Activated naive CD8-positive, alpha-beta T cell treated with anti-CD3 and anti-CD28 coated beads, Interleukin-2, amount 50 U/mL, for 24 hours (primary cell): Measurements from ENCODE around the gene PPARD.
A peak's percentile ranks its signal among the peaks of the same experiment; 100 is the strongest.
"Not testable (repeated sequence)": the region's sequence is repeated elsewhere in the genome, so short reads cannot be mapped to it uniquely, and the experiment has no call there.

Experiments
- ATAC-seq: fragments of 150-1000 bp; cut with Tn5 transposase; one replicate; pipeline ENCODE4 v1.10.0; 2021
- DNase-seq: peaks from one replicate; pipeline ENCODE4 v3.0.0; 2021
- H3K27ac Mint-ChIP-seq: one replicate; pipeline ENCODE4 v1.8.0; 2021; ENCODE audit warnings: mild to moderate bottlenecking, mixed read lengths
- H3K27me3 Mint-ChIP-seq: one replicate; pipeline ENCODE4 v1.8.0; 2021; ENCODE audit warnings: mixed read lengths
- H3K36me3 Mint-ChIP-seq: one replicate; pipeline ENCODE4 v1.8.0; 2021; ENCODE audit warnings: low read depth, mixed read lengths
- H3K4me1 Mint-ChIP-seq: one replicate; pipeline ENCODE4 v1.8.0; 2021; ENCODE audit warnings: mixed read lengths
- H3K4me3 Mint-ChIP-seq: one replicate; pipeline ENCODE4 v1.8.0; 2021; ENCODE audit warnings: mild to moderate bottlenecking, moderate library complexity, mixed read lengths
- H3K9me3 Mint-ChIP-seq: one replicate; pipeline ENCODE4 v1.8.0; 2021; ENCODE audit warnings: mixed read lengths

PPARD gene

DNA sequence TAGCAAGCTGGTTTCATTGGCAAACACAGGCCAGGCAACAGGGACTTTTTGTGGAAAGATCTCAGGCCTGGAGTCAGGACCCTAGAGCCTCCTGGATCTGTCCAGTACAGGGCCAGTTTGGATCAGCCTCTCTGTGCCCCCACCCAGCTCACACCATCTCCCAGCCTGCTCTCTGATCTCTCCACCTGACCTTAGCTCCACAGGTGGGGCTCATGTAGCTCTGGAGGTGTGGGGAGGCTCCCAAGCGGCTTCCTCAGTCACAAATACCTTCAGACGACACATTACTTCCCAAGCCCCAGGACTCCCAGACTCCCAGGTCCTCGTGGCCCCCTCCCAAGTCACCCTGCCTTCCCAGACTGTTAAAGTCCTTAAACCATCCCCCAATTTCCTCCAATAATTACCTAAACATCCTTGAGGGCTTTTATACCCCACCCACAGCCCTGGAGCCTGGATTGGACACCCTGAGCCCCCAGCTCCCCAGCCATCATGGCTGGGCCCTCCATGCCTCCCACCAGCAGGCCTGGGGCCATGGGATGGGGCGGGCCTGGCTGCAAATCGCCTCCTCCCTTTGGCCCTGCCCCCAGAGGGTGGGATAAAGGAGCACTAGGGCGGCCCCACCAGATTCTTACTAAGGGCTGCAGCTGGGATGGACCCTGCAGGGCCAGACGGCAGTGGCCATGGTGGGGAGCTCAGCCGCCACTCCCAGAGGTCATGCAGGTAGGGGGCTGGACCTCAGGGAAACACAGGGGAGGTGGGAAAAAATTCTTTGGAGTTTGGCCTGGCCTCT is 93.9 kb downstream of the PPARD start:
- no peak for ATAC-seq
- Mint-ChIP-seq H3K4me3 (no peak overlapping the region), H3K27me3 (no peaks in the 10 kb centered on the region), H3K9me3 (no peaks in the 10 kb centered on the region), H3K36me3 (no peaks in the 10 kb centered on the region), H3K4me1 (no peaks in the 10 kb centered on the region), H3K27ac (no peak overlapping the region)
- no peak for DNase-seq

DNA sequence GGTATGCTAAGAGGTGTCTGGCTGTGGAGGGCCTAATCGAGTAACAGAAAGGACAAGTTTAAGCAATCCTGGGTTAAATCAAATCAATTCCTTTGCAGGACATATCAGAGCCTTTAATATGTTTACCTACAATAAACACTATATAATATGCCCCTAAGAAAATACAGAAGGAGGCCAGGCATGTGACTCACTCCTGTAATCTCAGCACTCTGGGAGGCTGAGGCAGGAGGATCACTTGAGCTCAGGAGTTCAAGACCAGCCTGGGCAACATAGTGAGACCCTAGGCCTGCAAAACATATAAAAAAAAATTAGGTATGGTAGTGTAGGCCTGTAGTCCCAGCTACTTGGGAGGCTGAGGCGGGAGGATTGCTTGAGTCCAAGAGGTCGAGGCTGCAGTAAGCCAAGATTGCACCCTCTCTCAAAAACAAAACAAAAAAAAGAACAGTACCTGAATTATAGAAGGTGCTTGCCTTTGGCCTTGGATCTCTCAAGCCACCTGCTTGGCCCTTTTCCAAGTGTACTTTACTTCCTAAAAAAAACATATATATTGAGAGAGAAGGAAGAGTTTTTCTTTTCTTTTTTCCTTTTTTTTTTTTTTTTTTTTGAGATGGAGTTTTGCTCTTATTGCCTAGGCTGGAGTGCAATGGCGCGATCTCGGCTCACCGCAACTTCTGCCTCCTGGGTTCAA is 96.2 kb downstream of the PPARD start:
- not testable (repeated sequence) for H3K27me3 Mint-ChIP-seq, H3K27ac Mint-ChIP-seq, ATAC-seq, H3K36me3 Mint-ChIP-seq, H3K4me1 Mint-ChIP-seq, H3K9me3 Mint-ChIP-seq, DNase-seq, H3K4me3 Mint-ChIP-seq

DNA sequence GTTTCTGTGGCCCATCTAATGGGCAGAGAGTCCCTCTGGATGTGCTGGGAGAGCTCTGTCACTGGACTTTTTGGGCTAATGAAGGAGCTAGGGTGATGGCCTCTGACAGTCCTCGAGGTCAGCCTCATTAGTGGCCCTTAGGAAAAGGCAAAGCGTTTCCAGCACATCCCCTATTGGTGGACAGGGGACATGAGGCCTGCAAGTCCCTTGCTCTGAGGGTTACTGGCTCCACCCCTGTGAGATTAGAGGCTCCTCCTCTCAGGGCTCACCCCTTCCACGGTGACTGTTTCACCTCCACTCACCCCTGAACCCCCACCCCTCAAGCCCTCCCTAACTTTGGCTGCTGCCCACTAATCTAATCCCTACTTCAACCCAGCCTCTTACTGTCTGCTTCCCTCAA is 97.0 kb downstream of the PPARD start:
- Mint-ChIP-seq H3K27ac (no peak overlapping the region), H3K36me3 (no peaks in the 10 kb centered on the region), H3K4me1 (no peaks in the 10 kb centered on the region), H3K9me3 (no peaks in the 10 kb centered on the region), H3K27me3 (no peaks in the 10 kb centered on the region), H3K4me3 (no peak overlapping the region)
- ATAC-seq, result no peak
- no peak for DNase-seq

DNA sequence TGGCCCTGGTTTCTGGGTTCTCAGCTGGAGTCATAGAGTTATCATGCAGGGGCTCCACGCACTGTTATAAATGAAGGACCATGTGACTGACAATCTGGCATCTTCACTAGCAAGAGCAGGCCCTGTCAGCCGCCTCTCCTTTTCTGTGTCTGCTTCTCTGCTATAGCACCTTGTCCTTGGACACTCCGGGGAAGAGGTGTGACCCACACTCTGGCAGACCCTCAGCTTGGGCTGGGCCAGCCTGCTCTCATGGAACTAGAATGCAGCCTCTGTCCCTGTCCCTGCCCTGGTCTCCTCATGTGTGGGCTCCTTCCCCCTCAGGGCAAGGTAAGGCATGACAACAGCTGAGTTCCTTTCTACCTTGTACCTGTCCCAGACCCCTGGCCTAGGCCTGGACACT is 98.8 kb downstream of the PPARD start:
- Mint-ChIP-seq H3K27me3 (no peaks in the 10 kb centered on the region), H3K4me3 (no peak overlapping the region), H3K9me3 (no peaks in the 10 kb centered on the region), H3K36me3 (no peaks in the 10 kb centered on the region), H3K4me1 (no peaks in the 10 kb centered on the region), H3K27ac (no peak overlapping the region)
- ATAC-seq (no peak), DNase-seq (no peak)

DNA sequence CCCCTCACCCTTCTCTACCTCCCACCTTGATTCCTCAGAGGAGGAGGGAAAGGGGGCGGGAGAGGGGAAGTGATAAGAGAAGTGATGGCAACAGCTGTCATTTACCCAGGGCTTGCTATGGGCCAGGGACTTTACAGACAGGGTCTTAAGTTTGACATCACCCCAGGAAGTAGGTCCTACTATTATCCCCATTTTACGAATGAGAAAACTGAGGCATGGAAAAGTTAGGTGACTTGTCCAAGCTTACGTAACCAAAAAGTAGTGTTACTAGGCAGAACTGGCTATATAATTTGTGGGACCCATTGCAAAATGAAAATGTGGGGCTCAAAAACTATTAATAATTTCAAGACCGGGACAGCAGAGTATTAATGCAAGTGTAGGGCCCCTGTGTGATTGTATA is 99.3 kb downstream of the PPARD start:
- DNase-seq (no peak), ATAC-seq (no peak)
- Mint-ChIP-seq H3K4me3 (no peak overlapping the region), H3K36me3 (no peaks in the 10 kb centered on the region), H3K27me3 (no peaks in the 10 kb centered on the region), H3K4me1 (no peaks in the 10 kb centered on the region), H3K9me3 (no peaks in the 10 kb centered on the region), H3K27ac (no peak overlapping the region)

DNA sequence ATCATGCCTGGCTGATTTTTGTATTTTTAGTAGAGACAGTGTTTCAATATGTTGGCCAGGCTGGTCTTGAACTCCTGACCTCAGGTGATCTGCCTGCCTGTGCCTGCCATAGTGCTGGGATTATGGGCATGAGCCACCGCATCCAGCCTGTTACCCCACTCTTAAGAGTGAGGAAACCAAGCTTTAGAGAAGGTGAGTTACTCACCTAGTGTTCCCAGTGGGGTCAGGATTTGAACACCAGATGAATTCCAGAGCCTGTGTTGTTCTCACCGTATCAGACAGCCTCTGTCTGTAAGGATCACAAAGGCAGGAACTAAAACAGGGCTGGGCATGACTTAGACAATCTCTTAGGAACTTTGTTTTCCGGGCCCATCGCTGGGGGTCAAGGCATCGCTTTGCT is 100.3 kb downstream of the PPARD start:
- Mint-ChIP-seq H3K27me3 (no peaks in the 10 kb centered on the region), H3K4me3 (no peak overlapping the region), H3K4me1 (no peaks in the 10 kb centered on the region), H3K9me3 (no peaks in the 10 kb centered on the region), H3K36me3 (no peaks in the 10 kb centered on the region), H3K27ac (no peak overlapping the region)
- ATAC-seq (no peak), DNase-seq (no peak)

DNA sequence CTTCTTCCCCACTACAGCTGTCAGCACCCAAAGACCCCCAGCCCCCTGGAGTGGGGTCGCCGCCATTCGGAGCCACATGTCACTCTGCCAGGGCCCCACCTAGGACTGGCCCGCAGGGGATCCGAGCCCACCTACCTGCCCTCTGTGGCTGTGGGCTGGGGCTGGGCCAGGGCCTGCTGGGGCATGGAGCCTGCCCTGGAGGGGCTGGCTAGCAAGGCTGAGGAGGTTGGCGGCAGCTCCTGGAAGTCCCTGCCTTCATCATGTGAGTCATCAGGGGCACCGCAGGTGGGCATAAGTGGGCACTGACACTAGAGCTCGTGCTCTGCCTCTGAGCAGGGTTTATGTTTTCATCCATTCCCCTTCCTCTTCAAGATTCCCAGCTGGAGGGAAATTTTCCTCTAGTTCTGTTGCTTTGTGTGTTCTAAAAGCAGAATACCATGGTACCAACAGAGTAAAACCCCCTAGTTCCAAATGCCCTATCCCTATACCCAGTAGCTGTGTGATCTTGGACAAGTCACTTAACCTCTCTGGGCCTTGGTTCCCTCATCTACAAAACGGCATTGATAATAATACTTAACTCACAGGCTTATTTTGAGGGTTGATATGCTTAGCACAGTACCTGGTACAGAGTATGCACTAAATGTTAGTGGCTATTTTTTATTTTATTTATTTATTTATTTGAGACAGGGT is 101.1 kb downstream of the PPARD start:
- Mint-ChIP-seq H3K36me3 (no peaks in the 10 kb centered on the region), H3K27me3 (no peaks in the 10 kb centered on the region), H3K27ac (no peak overlapping the region), H3K4me3 (no peak overlapping the region), H3K4me1 (no peaks in the 10 kb centered on the region), H3K9me3 (no peaks in the 10 kb centered on the region)
- no peak for DNase-seq
- ATAC-seq, result no peak

DNA sequence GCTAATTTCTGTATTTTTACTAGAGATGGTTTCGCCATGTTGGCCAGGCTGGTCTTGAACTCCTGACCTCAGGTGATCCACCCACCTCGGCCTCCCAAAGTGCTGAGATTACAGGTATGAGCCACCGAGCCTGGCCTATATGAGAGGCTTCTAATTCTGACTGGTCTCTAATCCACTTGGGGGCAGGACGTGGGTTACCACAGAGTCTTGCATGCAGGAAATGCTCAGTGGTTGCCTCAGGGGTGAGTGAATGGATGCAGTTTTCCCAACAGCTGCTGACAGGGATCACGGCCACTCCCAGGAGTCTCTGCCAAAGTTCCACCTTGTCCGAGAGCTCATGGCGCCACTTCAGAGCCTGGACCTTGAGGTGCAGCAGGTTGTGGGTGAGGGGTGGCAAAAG is 103.3 kb downstream of the PPARD start:
- Mint-ChIP-seq H3K9me3 (no peaks in the 10 kb centered on the region), H3K4me3 (no peak overlapping the region), H3K4me1 (peaks cover 2% of the 10 kb centered on the region), H3K36me3 (no peaks in the 10 kb centered on the region), H3K27ac (no peak overlapping the region), H3K27me3 (no peaks in the 10 kb centered on the region)
- no peak for ATAC-seq
- no peak for DNase-seq

DNA sequence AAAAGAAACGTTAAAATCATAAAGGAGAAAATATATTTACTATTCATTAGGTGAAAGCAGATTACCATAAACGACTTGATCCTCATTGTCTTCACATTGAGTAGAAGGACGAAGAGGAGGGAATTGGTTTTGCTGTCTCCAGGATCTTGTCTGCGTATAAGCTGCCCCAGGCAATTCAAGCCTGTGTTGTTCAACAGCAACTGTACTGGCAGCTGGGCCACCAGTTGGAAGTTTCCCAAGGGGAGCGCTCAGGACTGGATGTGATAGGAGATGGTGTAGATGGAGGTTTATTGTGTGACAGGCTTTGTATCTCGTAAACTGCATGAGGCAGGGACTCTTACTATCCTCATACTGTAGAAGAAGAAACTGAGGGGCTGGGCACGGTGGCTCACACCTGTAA is 105.8 kb downstream of the PPARD start:
- Mint-ChIP-seq H3K4me3 (no peak overlapping the region), H3K36me3 (no peaks in the 10 kb centered on the region), H3K9me3 (no peaks in the 10 kb centered on the region), H3K27me3 (no peaks in the 10 kb centered on the region), H3K27ac (no peak overlapping the region), H3K4me1 (peaks cover 17% of the 10 kb centered on the region)
- ATAC-seq (no peak), DNase-seq (no peak)

DNA sequence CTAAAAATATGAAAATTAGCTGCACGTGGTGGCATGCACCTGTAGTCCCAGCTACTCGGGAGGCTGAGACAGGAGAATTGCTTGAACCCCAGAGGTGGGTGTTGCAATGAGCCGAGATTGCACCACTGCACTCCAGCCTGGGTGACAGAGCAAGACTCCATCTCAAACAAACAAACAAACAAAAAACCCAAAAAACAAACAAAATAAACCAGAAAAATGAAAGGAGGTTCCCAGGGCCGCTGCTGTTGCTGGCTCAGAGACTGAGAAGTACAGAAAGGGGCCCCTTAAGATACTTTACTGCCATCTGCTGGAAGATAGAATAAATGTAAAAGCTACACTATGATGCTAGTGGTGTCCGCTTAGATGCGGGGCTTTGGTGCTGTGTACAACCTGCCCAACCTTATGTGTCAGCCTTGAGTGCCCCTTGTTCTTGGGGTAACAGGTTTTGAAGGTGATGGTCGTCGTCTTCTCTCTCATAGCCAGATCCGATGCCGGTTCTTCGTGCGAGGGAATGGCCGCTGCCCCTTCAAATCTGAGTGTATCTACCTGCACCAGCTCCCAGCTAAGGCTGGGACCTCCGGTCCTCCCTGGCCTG is 107.0 kb downstream of the PPARD start:
- Mint-ChIP-seq H3K4me3 (no peak overlapping the region), H3K9me3 (no peaks in the 10 kb centered on the region), H3K4me1 (peaks cover 26% of the 10 kb centered on the region), H3K36me3 (peaks cover 2% of the 10 kb centered on the region), H3K27me3 (no peaks in the 10 kb centered on the region), H3K27ac (no peak overlapping the region)
- DNase-seq (peak; percentile 18), ATAC-seq (peak; percentile 80)

DNA sequence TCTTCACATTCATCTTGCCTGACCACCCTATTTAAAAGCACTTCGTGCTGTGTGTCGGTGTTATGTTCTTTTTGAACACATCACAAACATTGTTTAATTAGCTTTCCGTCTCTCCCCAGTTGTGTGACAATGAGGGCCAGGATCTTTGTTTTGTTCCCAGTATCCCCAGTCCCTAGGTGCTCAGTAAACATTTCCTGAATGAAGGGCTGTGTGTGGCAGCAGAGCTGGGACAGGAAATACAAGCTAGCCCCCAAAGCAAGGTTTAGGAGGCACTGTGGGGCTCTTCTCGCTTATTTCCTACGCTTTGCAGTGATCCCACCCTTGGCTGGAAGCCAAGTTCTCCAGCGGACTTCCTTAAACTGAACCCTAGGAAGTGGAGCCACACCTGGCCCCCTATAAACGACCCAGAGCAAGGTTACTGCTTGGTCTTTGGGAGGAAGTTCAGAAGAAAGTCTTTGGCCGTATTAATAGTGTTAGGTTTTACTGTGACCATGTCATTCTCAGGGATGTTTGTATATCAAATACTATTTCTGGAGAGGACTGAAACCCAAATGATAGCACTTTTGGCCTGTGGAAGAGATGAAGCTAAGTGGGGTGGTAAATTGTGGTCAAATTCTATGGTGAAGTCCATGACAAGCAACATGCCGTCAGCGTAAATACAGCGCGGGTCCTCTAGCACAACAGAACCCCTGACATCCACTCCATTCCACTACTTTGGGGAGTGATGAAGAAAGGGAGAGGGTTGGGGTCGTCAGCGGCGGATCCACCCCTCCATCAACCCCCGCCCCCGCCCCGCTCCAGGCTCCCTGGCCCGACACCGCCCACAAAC is 109.2 kb downstream of the PPARD start:
- no peak for DNase-seq
- Mint-ChIP-seq H3K9me3 (no peaks in the 10 kb centered on the region), H3K36me3 (peaks cover 15% of the 10 kb centered on the region), H3K27ac (peak overlapping the region; percentile 68), H3K4me3 (peak overlapping the region; percentile 76), H3K4me1 (peaks cover 30% of the 10 kb centered on the region), H3K27me3 (no peaks in the 10 kb centered on the region)
- ATAC-seq, result no peak

DNA sequence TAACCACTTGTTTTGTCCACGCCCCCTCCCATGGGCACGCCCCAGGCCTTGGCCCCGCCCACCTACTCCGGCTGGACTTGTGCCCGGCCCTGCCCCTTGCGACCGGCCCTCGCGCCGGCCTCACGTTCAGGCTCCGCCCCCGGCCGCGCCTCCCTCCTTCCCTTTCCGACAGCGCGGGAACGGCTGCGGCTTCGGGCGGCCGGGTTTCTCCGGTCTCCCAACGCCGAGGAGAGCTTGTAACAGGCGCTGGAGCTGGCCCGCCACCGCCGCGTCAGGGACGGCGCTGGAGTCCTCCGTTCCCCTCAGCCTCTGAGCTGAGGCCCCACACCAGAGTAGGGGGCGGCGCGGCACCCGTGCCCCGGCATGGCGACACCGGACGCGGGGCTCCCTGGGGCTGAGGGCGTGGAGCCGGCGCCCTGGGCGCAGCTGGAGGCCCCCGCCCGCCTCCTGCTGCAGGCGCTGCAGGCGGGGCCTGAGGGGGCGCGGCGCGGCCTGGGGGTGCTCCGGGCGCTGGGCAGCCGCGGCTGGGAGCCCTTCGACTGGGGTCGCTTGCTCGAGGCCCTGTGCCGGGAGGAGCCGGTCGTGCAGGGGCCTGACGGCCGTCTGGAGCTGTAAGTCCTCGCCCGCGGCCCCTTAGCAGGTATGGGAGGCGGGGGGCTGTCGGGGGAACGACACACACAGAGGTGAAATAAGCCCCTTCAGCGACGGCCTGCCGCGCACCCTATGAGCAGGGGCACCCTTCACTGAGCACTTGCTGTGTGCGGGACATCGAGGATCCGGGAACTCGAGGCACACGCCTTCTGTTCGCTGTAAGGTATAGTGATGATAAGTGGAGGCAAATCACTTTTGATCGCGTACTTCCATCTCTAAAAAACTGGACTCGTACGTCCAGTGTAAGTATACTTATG is 110.1 kb downstream of the PPARD start, which contains the start of gene FANCE:
Gene FANCE, plus strand, starts transcription at position 156 of the 908 bp plus-strand sequence. Its CDS starts 208 bp downstream, at position 364.
- Mint-ChIP-seq H3K4me3 (peak within 1 kb of the TSS; percentile 86), H3K4me1 (peaks cover 30% of the 10 kb centered on the region), H3K36me3 (peaks cover 15% of the 10 kb centered on the region), H3K27me3 (no peaks in the 10 kb centered on the region), H3K27ac (peak within 1 kb of the TSS; percentile 82), H3K9me3 (no peaks in the 10 kb centered on the region)
- peak; percentile 83 for ATAC-seq
- DNase-seq, result peak; percentile 97

DNA sequence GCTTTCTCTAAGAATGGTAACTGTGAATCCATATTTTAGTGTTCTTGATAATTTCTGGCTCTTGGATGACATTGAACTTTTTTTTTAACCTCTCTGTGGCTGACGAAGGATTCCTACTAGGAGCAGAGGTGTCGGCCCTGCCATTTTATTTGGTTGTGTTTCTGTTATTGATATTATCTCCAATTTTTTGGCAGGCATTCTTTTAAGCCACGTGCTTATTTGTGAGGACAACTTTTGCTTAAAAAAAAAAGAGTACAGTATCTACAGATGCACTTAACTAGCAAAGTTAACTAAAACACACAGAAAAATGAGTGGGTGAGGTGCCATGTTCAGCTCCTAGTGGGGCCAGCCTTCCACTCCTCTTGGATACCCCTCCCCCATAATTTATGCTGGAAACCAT is 110.9 kb downstream of the PPARD start:
- Mint-ChIP-seq H3K4me3 (peak overlapping the region; percentile 86), H3K27me3 (no peaks in the 10 kb centered on the region), H3K27ac (peak overlapping the region; percentile 82), H3K36me3 (peaks cover 15% of the 10 kb centered on the region), H3K4me1 (peaks cover 30% of the 10 kb centered on the region), H3K9me3 (no peaks in the 10 kb centered on the region)
- no peak for DNase-seq
- ATAC-seq, result no peak
